Vagina (tissue), 2 donors: ENCODE results near the gene RAB9B.

Experiments used
- CTCF ChIP-seq, 3 experiments: fragments of 450-650 bp in 2 of 3; fragments of 200-600 bp in 1 of 3; sonication (generic) in 1 of 3; IDR thresholded peaks; one replicate each; pipeline ENCODE4 v1.5.1; 2017 to 2019; ENCODE audit warnings: antibody characterized with exemption in 3 of 3, mild to moderate bottlenecking in 2 of 3, moderate library complexity in 2 of 3
- POLR2A ChIP-seq, 2 donors: fragments of 450-650 bp; IDR thresholded peaks; one replicate each; pipeline ENCODE4 v1.6.1; 2017; ENCODE audit warnings: antibody characterized with exemption in 2 of 2, mild to moderate bottlenecking in 2 of 2, moderate library complexity in 2 of 2

- TF ChIP-seq CTCF (IDR thresholded peaks at IDR 0.05) = no peak
- TF ChIP-seq POLR2A (IDR thresholded peaks at IDR 0.05) = no peak
Measured at GRCh38 chrX:103780336-103781061, 51.6 kb downstream of the RAB9B start.
